ENCODE results near the gene UBC.

DNA sequence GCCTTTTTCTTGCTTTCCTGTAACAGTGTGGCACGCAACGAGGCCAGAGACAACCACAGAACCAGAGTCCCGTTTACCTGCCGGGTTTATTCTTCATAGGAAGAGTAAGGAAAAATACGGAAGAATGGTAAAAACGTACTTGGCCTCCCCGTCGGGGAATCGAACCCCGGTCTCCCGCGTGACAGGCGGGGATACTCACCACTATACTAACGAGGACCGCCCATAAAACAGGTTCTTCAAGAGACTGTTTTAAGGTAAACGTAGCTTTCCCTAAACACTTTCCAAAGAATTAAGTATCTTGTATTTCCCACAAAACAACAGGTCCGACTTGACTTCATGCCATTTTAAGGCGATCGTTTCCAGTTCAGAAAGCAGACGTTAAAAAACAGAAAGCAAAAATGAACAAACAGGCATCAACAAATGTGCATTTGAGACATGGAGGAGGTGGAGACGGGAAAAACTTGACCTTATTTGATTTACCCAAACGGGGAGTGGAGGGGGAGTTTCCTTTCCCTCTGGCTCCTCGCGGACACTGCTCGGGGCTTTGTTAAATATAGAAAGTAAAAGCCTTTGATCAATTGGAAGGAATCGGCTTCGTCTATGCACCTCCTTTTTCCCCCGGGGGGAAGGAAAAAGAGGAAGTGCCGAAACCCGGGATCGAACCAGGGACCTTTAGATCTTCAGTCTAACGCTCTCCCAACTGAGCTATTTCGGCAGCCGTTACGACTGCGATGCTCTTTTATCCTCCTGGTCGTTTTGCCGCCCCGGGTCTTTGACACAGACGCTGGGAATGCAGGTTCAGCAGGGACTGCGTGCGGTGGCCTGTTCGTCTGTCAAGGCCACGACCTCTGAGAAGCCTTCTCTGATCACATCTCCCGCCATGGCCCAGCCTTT lies 13.0 kb upstream of the UBC start:
- TF ChIP-seq CBX3 (IDR thresholded peaks at IDR 0.05; ENCODE audit: low read depth): no peak
- no peak for TF ChIP-seq CTCF (IDR thresholded peaks at IDR 0.05 in 2 of 3, conservative IDR thresholded peaks at IDR 0.05 in 1 of 3; ENCODE audit: borderline replicate concordance in 1 of 3, insufficient read depth in 1 of 3, low read depth in 2 of 3, low read length in 2 of 3)
- no peak for TF ChIP-seq POLR2AphosphoS5 (IDR thresholded peaks at IDR 0.05; ENCODE audit: low read depth, low read length)
